HG03108 (cell line): Measurements from ENCODE around the gene C3AR1.
A peak's percentile ranks its signal among the peaks of the same experiment; 100 is the strongest.
"Not testable (repeated sequence)": the region's sequence is repeated elsewhere in the genome, so short reads cannot be mapped to it uniquely, and the experiment has no call there.

ENCODE experiments used
- ATAC-seq: cut with Tn5 transposase; IDR thresholded peaks from one replicate; pipeline ENCODE4 v1.9.1; 2021; ENCODE audit warnings: moderate library complexity; ENCODE audit not compliant: unreplicated experiment

C3AR1 gene

GRCh38 chr12:8065991-8066594 lies at the start of gene C3AR1:
Gene C3AR1 (minus strand): TSS chr12:8066359. CDS start chr12:8060185, 6,174 bp downstream.
- ATAC-seq = peak; percentile 93

- ATAC-seq = not testable (repeated sequence)
These were observed 47.0 kb upstream of the C3AR1 start for GRCh38 chr12:8113117-8113516.

- no peak for ATAC-seq
These were observed 42.7 kb upstream of the C3AR1 start for GRCh38 chr12:8108808-8109398.

- no peak for ATAC-seq
These were observed 33.1 kb upstream of the C3AR1 start for GRCh38 chr12:8099235-8099634.

- ATAC-seq = no peak
These were observed 30.2 kb upstream of the C3AR1 start for GRCh38 chr12:8096281-8096915.

- ATAC-seq = no peak
These were observed 27.1 kb upstream of the C3AR1 start for GRCh38 chr12:8093291-8093690.

GRCh38 chr12:8089716-8090115 lies 23.6 kb upstream of the C3AR1 start:
- no peak for ATAC-seq

- not testable (repeated sequence) for ATAC-seq
These were observed 23.1 kb upstream of the C3AR1 start for GRCh38 chr12:8089277-8089676.

- no peak for ATAC-seq
These were observed 22.4 kb upstream of the C3AR1 start for GRCh38 chr12:8088574-8088973.

- ATAC-seq = no peak
These were observed 21.5 kb upstream of the C3AR1 start for GRCh38 chr12:8087666-8088065.

- not testable (repeated sequence) for ATAC-seq
These were observed 18.2 kb upstream of the C3AR1 start for GRCh38 chr12:8084351-8084750.

GRCh38 chr12:8082808-8083100 lies 16.6 kb upstream of the C3AR1 start:
- no peak for ATAC-seq

- ATAC-seq = peak; percentile 23
These were observed 15.2 kb upstream of the C3AR1 start for GRCh38 chr12:8081251-8081920.

GRCh38 chr12:8080120-8080519 lies 14.0 kb upstream of the C3AR1 start:
- ATAC-seq = no peak

- ATAC-seq = no peak
These were observed 12.8 kb upstream of the C3AR1 start for GRCh38 chr12:8078916-8079315.

- ATAC-seq = no peak
These were observed 12.2 kb upstream of the C3AR1 start for GRCh38 chr12:8078398-8078797.

- no peak for ATAC-seq
These were observed 11.0 kb upstream of the C3AR1 start for GRCh38 chr12:8077207-8077606.

GRCh38 chr12:8076366-8076765 lies 10.2 kb upstream of the C3AR1 start:
- no peak for ATAC-seq

- ATAC-seq = no peak
These were observed 9.8 kb upstream of the C3AR1 start for GRCh38 chr12:8075935-8076334.

GRCh38 chr12:8071820-8072219 lies 5.7 kb upstream of the C3AR1 start:
- not testable (repeated sequence) for ATAC-seq

- no peak for ATAC-seq
These were observed 3.4 kb upstream of the C3AR1 start for GRCh38 chr12:8069582-8069981.

- ATAC-seq = no peak
These were observed 2.0 kb downstream of the C3AR1 start for GRCh38 chr12:8064131-8064530.
